Measurements from ENCODE around the gene MAGEB2.
"Not testable (repeated sequence)": the region's sequence is repeated elsewhere in the genome, so short reads cannot be mapped to it uniquely, and the experiment has no call there.

The MAGEB2 gene, protein sequence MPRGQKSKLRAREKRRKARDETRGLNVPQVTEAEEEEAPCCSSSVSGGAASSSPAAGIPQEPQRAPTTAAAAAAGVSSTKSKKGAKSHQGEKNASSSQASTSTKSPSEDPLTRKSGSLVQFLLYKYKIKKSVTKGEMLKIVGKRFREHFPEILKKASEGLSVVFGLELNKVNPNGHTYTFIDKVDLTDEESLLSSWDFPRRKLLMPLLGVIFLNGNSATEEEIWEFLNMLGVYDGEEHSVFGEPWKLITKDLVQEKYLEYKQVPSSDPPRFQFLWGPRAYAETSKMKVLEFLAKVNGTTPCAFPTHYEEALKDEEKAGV

DNA sequence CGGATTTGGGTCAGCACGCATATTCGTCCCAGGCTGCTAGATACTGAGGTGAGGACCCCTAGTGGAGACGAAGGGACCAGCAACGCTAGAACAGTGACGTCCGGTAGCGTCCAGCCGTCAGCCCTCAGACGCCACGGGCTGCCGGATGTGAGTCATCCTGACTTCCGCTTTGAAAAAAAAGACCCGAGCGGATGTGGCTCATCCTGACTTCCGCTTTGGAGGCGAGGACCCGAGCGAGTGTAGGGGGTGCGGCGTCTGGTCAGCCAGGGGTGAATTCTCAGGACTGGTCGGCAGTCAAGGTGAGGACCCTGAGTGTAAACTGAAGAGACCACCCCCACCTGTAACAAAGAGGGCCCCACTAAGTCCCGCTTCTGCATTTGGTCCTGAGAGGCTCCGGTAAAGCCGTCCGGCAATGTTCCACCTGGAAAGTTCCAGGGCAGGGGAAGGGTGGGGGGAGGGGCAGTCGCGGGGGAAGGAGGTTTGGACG, at the start of gene MAGEB2:
TSS of gene MAGEB2 (plus strand) at position 207 of the 487 bp plus-strand sequence. CDS start 3,018 bp downstream, outside the sequence.
- no peak for DNase-seq

GRCh38 chrX:30170900-30171299, 44.5 kb upstream of the MAGEB2 start:
- no peak for DNase-seq

- no peak for DNase-seq
These were observed 34.0 kb upstream of the MAGEB2 start for GRCh38 chrX:30181353-30181752.

DNA sequence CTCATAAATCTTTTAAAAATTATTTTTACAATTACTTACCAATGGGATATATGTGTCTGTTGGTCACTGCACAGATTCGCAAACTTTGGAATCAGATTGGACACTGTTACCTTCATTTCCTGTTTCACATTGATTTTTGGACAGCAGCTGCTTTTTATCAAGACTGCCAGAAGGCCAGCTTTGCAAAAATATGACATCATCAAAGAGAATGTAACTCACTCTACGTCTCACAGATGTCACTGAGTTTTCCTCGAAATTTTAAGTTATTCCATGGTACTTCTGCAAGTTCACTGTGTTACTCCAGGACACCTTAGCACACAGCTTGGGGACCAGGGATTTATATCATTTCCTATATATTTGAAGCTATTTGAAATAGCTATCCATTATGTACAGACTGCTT, 31.8 kb upstream of the MAGEB2 start:
- no peak for DNase-seq

DNA sequence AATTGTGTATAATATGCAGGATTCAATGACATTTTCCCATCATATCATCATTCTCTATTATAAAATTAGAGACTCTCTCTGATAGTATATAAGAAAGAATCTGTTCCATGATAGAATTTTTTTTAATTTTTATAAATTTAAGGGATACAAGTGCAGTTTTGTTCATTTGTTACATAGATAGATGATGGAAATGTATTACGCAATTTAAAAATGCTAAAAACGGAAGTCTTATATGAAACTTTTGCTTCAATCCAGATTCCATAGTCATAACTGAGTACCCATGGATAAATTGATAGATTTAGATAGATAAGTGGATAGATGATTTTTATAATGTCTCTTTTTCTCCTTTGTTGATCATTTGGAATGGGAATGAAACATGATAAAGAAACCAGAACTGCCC, 24.9 kb upstream of the MAGEB2 start:
- DNase-seq: no peak

- not testable (repeated sequence) for DNase-seq
These were observed 21.5 kb upstream of the MAGEB2 start for GRCh38 chrX:30193910-30194309.

- no peak for DNase-seq
These were observed 19.0 kb upstream of the MAGEB2 start for GRCh38 chrX:30196322-30196721.

DNA sequence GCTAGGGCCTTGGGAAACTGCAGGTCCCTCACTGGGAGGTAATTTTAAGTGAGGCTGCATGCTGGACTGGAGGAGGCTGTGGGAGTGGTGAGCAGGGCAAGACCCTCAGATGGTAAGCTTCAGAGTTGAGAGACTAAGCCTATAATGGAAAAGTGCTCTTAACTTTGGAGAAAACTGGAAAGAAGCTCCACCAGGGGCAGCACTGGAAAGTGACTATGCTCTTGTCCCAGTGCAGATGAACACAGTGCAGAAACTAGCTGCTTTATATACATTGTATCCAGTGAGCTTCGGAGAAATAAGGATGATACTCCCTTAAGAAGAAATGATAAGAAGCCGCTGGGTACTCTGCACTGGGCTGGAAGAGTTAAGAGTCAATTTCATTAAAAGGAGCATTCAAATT, 3.2 kb upstream of the MAGEB2 start:
- DNase-seq: no peak

- DNase-seq: no peak
These were observed 2.1 kb downstream of the MAGEB2 start for GRCh38 chrX:30217465-30217864.

- DNase-seq: no peak
These were observed 4.0 kb downstream of the MAGEB2 start for GRCh38 chrX:30219372-30219771.

GRCh38 chrX:30220661-30221060, 5.3 kb downstream of the MAGEB2 start:
- DNase-seq: no peak

DNA sequence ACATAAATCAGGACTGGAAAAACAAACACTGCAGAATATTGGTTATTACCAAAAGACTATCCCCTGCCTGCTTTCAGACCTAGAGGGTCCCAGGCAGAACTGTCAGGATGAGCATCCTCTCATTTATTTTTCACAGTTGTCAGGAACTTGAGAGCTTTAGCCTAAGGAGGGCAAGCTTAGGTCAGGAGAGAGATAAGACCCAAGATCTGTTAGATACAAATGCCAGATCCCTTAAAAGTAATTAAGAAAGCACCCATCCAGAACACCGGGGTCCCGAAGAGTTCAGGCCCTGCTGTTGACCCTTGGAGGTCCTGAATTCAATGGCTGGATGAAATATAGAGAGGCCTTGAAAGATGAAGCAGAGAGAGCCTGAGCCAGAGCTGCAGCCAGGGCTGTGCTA, 9.2 kb downstream of the MAGEB2 start:
- no peak for DNase-seq

DNA sequence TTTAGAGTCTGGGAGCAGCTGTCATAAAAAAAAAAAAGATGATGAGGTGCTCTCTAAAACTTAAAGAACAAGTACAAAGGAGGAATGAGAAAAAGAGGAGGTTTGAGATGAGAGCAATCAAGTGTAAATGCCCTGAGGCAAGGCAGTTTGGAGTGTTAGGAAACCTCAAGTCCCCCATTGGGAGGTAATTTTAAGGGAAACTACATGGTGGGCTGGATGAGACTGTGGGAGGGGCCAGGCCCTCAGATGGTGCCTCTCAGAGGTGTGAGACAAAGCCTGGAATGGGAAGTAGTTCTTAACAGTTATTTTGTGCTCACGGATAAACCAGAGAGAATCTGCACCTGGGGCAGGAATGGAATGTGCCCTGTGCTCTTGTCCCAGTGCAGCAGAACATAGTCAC, 13.2 kb downstream of the MAGEB2 start:
- no peak for DNase-seq

DNA sequence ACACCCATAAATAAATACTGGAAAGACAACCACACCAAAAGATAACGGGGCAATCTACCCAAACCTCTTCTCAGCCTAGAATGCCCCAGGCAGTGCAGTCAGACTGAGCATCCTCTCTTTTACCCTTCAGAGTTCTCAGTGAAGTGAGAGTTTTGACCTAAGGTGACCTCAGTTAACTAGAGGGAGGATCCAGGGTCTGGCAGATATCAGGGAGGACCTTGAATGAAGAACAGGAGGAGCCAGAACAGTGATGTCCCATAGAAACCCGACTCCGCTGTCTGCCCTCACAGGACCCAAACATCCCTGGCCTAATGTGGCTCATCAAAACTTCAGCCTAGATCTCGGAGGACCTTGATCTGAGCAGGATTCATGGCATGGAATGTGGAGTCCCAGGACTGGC, 15.0 kb downstream of the MAGEB2 start, which contains the start of gene MAGEB3:
TSS of gene MAGEB3 (plus strand) at position 263 of the 400 bp plus-strand sequence. CDS start 5,268 bp downstream, outside the sequence.
- DNase-seq: no peak

DNA sequence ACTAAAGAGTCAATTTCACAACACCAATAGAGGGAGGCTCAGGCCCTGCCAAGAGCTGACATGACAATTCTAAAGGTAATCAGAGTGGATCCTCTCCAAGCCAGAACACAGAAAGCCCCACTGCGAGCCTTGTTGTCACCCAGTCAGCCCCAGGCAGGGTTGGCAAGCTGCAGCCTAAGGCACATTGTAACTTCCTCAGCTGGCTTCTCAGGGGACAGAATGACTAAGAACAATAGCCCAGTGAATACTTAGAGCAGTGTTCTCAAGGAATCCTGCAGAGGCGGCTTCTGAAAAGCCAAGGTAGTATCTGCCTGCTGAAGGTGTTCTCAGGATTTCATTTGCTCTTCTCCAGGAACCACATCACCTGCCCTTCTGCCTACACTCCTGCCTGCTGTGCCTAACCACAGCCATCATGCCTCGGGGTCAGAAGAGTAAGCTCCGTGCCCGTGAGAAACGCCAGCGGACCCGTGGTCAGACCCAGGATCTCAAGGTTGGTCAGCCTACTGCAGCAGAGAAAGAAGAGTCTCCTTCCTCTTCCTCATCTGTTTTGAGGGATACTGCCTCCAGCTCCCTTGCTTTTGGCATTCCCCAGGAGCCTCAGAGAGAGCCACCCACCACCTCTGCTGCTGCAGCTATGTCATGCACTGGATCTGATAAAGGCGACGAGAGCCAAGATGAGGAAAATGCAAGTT, 26.5 kb downstream of the MAGEB2 start, which contains the start of gene MAGEB4:
TSS of gene MAGEB4 (plus strand) at position 277 of the 692 bp plus-strand sequence. CDS start at position 413, 136 bp downstream.
- DNase-seq: no peak

GRCh38 chrX:30246769-30247489, 31.6 kb downstream of the MAGEB2 start, which contains the start of gene MAGEB1:
Gene MAGEB1, plus strand, starts transcription at chrX:30247146. Its CDS starts 3,348 bp downstream, at chrX:30250494.
- DNase-seq: no peak

GRCh38 chrX:30248854-30249253, 33.5 kb downstream of the MAGEB2 start:
- DNase-seq: no peak

DNA sequence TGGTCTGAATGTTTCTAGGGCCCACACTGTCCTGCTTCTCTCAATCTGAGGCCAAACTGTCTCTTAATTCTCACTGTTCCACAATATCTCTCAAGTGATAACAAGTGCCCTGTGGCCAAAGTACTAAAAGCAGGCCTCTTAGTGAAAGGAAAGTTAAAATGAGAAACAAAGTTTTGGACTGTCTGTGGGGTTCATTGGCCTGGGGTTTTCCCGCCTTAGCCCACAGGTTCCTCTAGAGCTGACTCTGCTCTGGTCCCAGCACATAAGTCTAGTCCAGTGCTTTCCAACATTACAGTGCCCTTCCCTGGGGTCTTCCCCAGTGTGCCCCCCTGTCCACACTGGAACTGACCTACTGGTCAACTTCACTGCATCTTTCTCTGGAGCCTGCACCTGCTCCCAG, 37.9 kb downstream of the MAGEB2 start:
- DNase-seq: no peak

DNA sequence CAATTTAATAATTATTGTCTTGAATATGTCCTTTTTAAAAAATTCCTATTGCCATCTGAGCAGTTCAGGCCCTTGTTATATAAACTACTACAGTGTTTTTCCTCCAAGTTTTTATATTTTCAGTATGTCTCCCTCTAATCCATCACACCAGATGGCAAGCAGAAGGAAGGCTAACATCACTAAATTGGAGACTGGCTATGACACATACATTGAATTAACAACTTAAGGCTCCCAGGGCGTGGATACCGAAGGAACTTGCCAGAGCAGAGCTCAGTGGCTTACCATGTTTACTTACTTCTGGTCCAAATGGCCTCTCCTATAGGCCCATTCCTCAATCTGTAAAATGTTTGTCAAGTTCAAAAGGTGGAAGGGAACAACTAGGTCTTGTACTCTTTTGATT, 44.6 kb downstream of the MAGEB2 start:
- DNase-seq: no peak

GRCh38 chrX:30261012-30261411, 45.6 kb downstream of the MAGEB2 start:
- DNase-seq: no peak

GRCh38 chrX:30262763-30263162, 47.4 kb downstream of the MAGEB2 start:
- DNase-seq: no peak
